H9 (cell line): Measurements from ENCODE around the gene ALKBH4. TPM values are rescaled to one million over a fixed set of nuclear protein-coding genes. Genes with fewer than 3 reads are reported as not detected.

Experiments
- DNase-seq: peaks from one replicate; pipeline ENCODE4 v3.0.0-alpha.2; 2017
- H2AFZ ChIP-seq: one replicate; pipeline ENCODE4 v1.6.1; 2013; ENCODE audit warnings: mild to moderate bottlenecking, low read length, control low read depth, moderate library complexity
- H2AK5ac ChIP-seq: 2 replicates; pipeline ENCODE4 v1.6.1; 2013; ENCODE audit warnings: low read length, control low read depth, mixed read lengths; ENCODE audit not compliant: insufficient read length
- H2BK120ac ChIP-seq: one replicate; pipeline ENCODE4 v1.6.1; 2013; ENCODE audit warnings: low read depth, mild to moderate bottlenecking, low read length, control low read depth, inconsistent platforms; ENCODE audit not compliant: poor library complexity, severe bottlenecking
- H2BK12ac ChIP-seq: 2 replicates; pipeline ENCODE4 v1.6.1; 2013; ENCODE audit warnings: low read length, control low read depth, mixed read lengths, low read depth; ENCODE audit not compliant: insufficient read length
- H2BK15ac ChIP-seq: 2 replicates; pipeline ENCODE4 v1.6.1; 2013; ENCODE audit warnings: low read depth, low read length, control low read depth
- H2BK20ac ChIP-seq: one replicate; pipeline ENCODE4 v1.6.1; 2013; ENCODE audit warnings: low read depth, mild to moderate bottlenecking, low read length, control low read depth, inconsistent platforms; ENCODE audit not compliant: poor library complexity, severe bottlenecking
- H2BK5ac ChIP-seq: 2 replicates; pipeline ENCODE4 v1.6.1; 2013; ENCODE audit warnings: low read length, control low read depth, mixed read lengths; ENCODE audit not compliant: insufficient read length
- H3K14ac ChIP-seq: 2 replicates; pipeline ENCODE4 v1.6.1; 2013; ENCODE audit warnings: low read length, control low read depth; ENCODE audit not compliant: insufficient read depth
- H3K18ac ChIP-seq: 2 replicates; pipeline ENCODE4 v1.6.1; 2013; ENCODE audit warnings: low read depth, mild to moderate bottlenecking, mixed read lengths, low read length, control low read depth; ENCODE audit not compliant: insufficient read length
- H3K23ac ChIP-seq: 2 replicates; pipeline ENCODE4 v1.6.1; 2013; ENCODE audit warnings: low read length, control low read depth, mixed read lengths, low read depth; ENCODE audit not compliant: insufficient read length
- H3K23me2 ChIP-seq: 2 replicates; pipeline ENCODE4 v1.6.1; 2013; ENCODE audit warnings: low read depth, mild to moderate bottlenecking, mixed read lengths, low read length, control low read depth; ENCODE audit not compliant: insufficient read length, poor library complexity, severe bottlenecking
- H3K27ac ChIP-seq: 2 replicates; pipeline ENCODE4 v1.5.1; 2013; ENCODE audit warnings: low read length, control low read depth, mixed read lengths, low read depth; ENCODE audit not compliant: insufficient read length
- H3K27me3 ChIP-seq: 2 replicates; pipeline ENCODE4 v1.6.1; 2013; ENCODE audit warnings: low read length, control low read depth, inconsistent platforms; ENCODE audit not compliant: insufficient read depth
- H3K4ac ChIP-seq: 2 replicates; pipeline ENCODE4 v1.6.1; 2013; ENCODE audit warnings: low read depth, mild to moderate bottlenecking, control low read depth, inconsistent platforms, low read length, moderate library complexity
- H3K4me1 ChIP-seq: 2 replicates; pipeline ENCODE4 v1.6.1; 2013; ENCODE audit warnings: low read length, control low read depth, inconsistent platforms; ENCODE audit not compliant: insufficient read depth
- H3K4me2 ChIP-seq: 2 replicates; pipeline ENCODE4 v1.6.1; 2013; ENCODE audit warnings: low read length, control low read depth, mixed read lengths; ENCODE audit not compliant: insufficient read length, insufficient read depth
- H3K56ac ChIP-seq: 2 replicates; pipeline ENCODE4 v1.6.1; 2013; ENCODE audit warnings: low read depth, mild to moderate bottlenecking, mixed read lengths, low read length, control low read depth; ENCODE audit not compliant: insufficient read length
- H3K79me1 ChIP-seq: 2 replicates; pipeline ENCODE4 v1.6.1; 2013; ENCODE audit warnings: low read depth, mild to moderate bottlenecking, moderate library complexity, low read length, control low read depth, inconsistent platforms; ENCODE audit not compliant: insufficient read depth, poor library complexity, severe bottlenecking
- H3K79me2 ChIP-seq: 2 replicates; pipeline ENCODE4 v1.6.1; 2013; ENCODE audit warnings: low read length, control low read depth, inconsistent platforms; ENCODE audit not compliant: insufficient read depth
- H3K9ac ChIP-seq: 2 replicates; pipeline ENCODE4 v1.6.1; 2013; ENCODE audit warnings: low read length, control low read depth, mixed read lengths; ENCODE audit not compliant: insufficient read length; ENCODE audit errors: extremely low read depth
- H3K9me3 ChIP-seq: one replicate; pipeline ENCODE4 v1.6.1; 2013; ENCODE audit warnings: low read depth, low read length, inconsistent platforms; ENCODE audit not compliant: control insufficient read depth
- H3T11ph ChIP-seq: one replicate; pipeline ENCODE4 v1.6.1; 2013; ENCODE audit warnings: mild to moderate bottlenecking, low read length, control low read depth, inconsistent platforms
- H4K20me1 ChIP-seq: one replicate; pipeline ENCODE4 v1.6.1; 2013; ENCODE audit not compliant: control insufficient read depth, insufficient read length, insufficient read depth
- H4K5ac ChIP-seq: 2 replicates; pipeline ENCODE4 v1.6.1; 2013; ENCODE audit warnings: low read depth, mild to moderate bottlenecking, mixed read lengths, low read length, control low read depth; ENCODE audit not compliant: insufficient read length
- H4K8ac ChIP-seq: replicated peaks from 2 replicates; pipeline ENCODE4 v1.6.1; 2013; ENCODE audit warnings: low read length, control low read depth, mixed read lengths, low read depth; ENCODE audit not compliant: insufficient read length
- H4K91ac ChIP-seq: 2 replicates; pipeline ENCODE4 v1.6.1; 2013; ENCODE audit warnings: low read depth, mild to moderate bottlenecking, moderate library complexity, mixed read lengths, low read length, control low read depth; ENCODE audit not compliant: insufficient read length
- H3K27ac Mint-ChIP-seq, 3 experiments: 2 replicates in 2 of 3; 3 replicates in 1 of 3; pipeline ENCODE4 v1.8.0; 2020 to 2021; ENCODE audit warnings: mixed read lengths in 3 of 3, mild to moderate bottlenecking in 1 of 3, moderate library complexity in 1 of 3
- H3K27me3 Mint-ChIP-seq: 2 replicates; pipeline ENCODE4 v1.8.0; 2021; ENCODE audit warnings: low read depth, mild to moderate bottlenecking, moderate library complexity, mixed read lengths
- H3K36me3 Mint-ChIP-seq, 3 experiments: 2 replicates in 2 of 3; 3 replicates in 1 of 3; pipeline ENCODE4 v1.8.0; 2020 to 2021; ENCODE audit warnings: low read depth in 3 of 3, mixed read lengths in 3 of 3; ENCODE audit not compliant: insufficient read depth in 1 of 3
- H3K4me1 Mint-ChIP-seq, 2 experiments: 2 replicates each; pipeline ENCODE4 v1.8.0; 2020; ENCODE audit warnings: mixed read lengths in 2 of 2
- H3K4me3 Mint-ChIP-seq, 2 experiments: 2 replicates in 1 of 2; 3 replicates in 1 of 2; pipeline ENCODE4 v1.8.0; 2020 to 2021; ENCODE audit warnings: mild to moderate bottlenecking in 2 of 2, mixed read lengths in 2 of 2, moderate library complexity in 1 of 2
- H3K9me3 Mint-ChIP-seq, 2 experiments: 2 replicates in 1 of 2; 3 replicates in 1 of 2; pipeline ENCODE4 v1.8.0; 2020; ENCODE audit warnings: mild to moderate bottlenecking in 2 of 2, mixed read lengths in 2 of 2, moderate library complexity in 1 of 2
- WGBS: extraction: QIAGEN DNeasy Blood & Tissue Kit; methylation state at CpG from one replicate; pipeline ENCODE4 v1.1.7; 2013; ENCODE audit warnings: missing lambda C conversion rate, low lambda C conversion rate, mixed read lengths; ENCODE audit not compliant: insufficient read length; ENCODE audit errors: extremely low coverage; 5-methylcytosine and 5-hydroxymethylcytosine counted together
- total RNA-seq: library from RNA; stranded (reverse); gene quantifications from 2 replicates; pipeline ENCODE4 v1.2.1, GENCODE V29; 2021
- TF ChIP-seq, protein P1 (sequence below): fragments of 200-600 bp; sonication (generic); conservative IDR thresholded peaks from 3 replicates; pipeline ENCODE4 v1.8.0; 2021; ENCODE audit warnings: antibody characterized with exemption, mild to moderate bottlenecking

The ALKBH4 gene
- total RNA-seq, 1 experiment from 2014 or later, result 23.9 TPM

- H3K4me3 Mint-ChIP-seq, result no peak overlapping the region; a peak in 1 of 5 replicates
These were observed 13.2 kb downstream of the ALKBH4 start for GRCh38 chr7:102451371-102452054.

More at GRCh38 chr7:102451371-102452054, 13.2 kb downstream of the ALKBH4 start:
- Histone ChIP-seq H3K9me3 (no peaks in the 10 kb centered on the region), H3K4me1 (no peaks in the 10 kb centered on the region), H3K56ac (no peak overlapping the region), H3K27me3 (no peaks in the 10 kb centered on the region), H3K4me2 (no peak overlapping the region), H2BK5ac (no peak overlapping the region), H2BK15ac (no peak overlapping the region), H4K91ac (no peak overlapping the region), H4K20me1 (no peaks in the 10 kb centered on the region), H2BK20ac (no peak overlapping the region), H3K9ac (no peak overlapping the region), H2AK5ac (no peak overlapping the region), H3K14ac (no peak overlapping the region), H3T11ph (no peak overlapping the region), H4K5ac (no peak overlapping the region), H2BK120ac (no peak overlapping the region), H2BK12ac (no peak overlapping the region), H3K79me1 (no peaks in the 10 kb centered on the region), H3K23me2 (no peaks in the 10 kb centered on the region), H3K27ac (no peak overlapping the region), H4K8ac (no peak overlapping the region), H3K18ac (no peak overlapping the region), H3K79me2 (no peaks in the 10 kb centered on the region), H3K4ac (no peak overlapping the region), H2AFZ (no peak overlapping the region), H3K23ac (no peak overlapping the region)
- WGBS, result no CpG with 5 or more reads among the region's 23 CpGs
- TF ChIP-seq, protein P1, sequence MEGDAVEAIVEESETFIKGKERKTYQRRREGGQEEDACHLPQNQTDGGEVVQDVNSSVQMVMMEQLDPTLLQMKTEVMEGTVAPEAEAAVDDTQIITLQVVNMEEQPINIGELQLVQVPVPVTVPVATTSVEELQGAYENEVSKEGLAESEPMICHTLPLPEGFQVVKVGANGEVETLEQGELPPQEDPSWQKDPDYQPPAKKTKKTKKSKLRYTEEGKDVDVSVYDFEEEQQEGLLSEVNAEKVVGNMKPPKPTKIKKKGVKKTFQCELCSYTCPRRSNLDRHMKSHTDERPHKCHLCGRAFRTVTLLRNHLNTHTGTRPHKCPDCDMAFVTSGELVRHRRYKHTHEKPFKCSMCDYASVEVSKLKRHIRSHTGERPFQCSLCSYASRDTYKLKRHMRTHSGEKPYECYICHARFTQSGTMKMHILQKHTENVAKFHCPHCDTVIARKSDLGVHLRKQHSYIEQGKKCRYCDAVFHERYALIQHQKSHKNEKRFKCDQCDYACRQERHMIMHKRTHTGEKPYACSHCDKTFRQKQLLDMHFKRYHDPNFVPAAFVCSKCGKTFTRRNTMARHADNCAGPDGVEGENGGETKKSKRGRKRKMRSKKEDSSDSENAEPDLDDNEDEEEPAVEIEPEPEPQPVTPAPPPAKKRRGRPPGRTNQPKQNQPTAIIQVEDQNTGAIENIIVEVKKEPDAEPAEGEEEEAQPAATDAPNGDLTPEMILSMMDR, result peak; percentile 17; the same call in 1 of the 3 replicates
- H3K27ac Mint-ChIP-seq, result no peak overlapping the region; a peak in 1 of 7 replicates
- H3K9me3 Mint-ChIP-seq, result no peaks in the 10 kb centered on the region
- H3K36me3 Mint-ChIP-seq, result peaks cover 2 to 13% (median 12%) of the 10 kb centered on the region in 3 experiments; a peak in 6 of 7 replicates
- peaks cover 6 to 9% of the 10 kb centered on the region in 2 experiments for H3K4me1 Mint-ChIP-seq
- H3K27me3 Mint-ChIP-seq, result no peaks in the 10 kb centered on the region; the same call in 1 of the 2 replicates
- peak; percentile 78 for DNase-seq
